ENCODE results near the gene FLT3LG.

The FLT3LG gene

GRCh38 chr19:49489601-49490167, 15.7 kb downstream of the FLT3LG start:
- DNase-seq: no peak

GRCh38 chr19:49490287-49491029, 16.4 kb downstream of the FLT3LG start:
- no peak for DNase-seq

- DNase-seq: no peak
Observed at GRCh38 chr19:49491030-49491803, 17.2 kb downstream of the FLT3LG start.

GRCh38 chr19:49491804-49492572, 18.0 kb downstream of the FLT3LG start:
- DNase-seq: no peak

GRCh38 chr19:49492573-49493405, 18.8 kb downstream of the FLT3LG start:
- DNase-seq: no peak

- no peak for DNase-seq
Observed at GRCh38 chr19:49496574-49497008, 22.6 kb downstream of the FLT3LG start.

GRCh38 chr19:49497047-49497788, 23.2 kb downstream of the FLT3LG start:
- DNase-seq: peak; percentile 21

GRCh38 chr19:49497789-49498103, 23.7 kb downstream of the FLT3LG start:
- DNase-seq: no peak

- DNase-seq: no peak
Observed at GRCh38 chr19:49498475-49498874, 24.5 kb downstream of the FLT3LG start.

GRCh38 chr19:49499030-49499670, 25.1 kb downstream of the FLT3LG start:
- no peak for DNase-seq

- peak; percentile 51 for DNase-seq
Observed at GRCh38 chr19:49502866-49503581, 29.0 kb downstream of the FLT3LG start.

GRCh38 chr19:49503582-49503962, 29.6 kb downstream of the FLT3LG start:
- no peak for DNase-seq

- peak; percentile 50 for DNase-seq
Observed at GRCh38 chr19:49506575-49507105, 32.6 kb downstream of the FLT3LG start.

GRCh38 chr19:49507803-49508494, 33.9 kb downstream of the FLT3LG start:
- DNase-seq: no peak

- DNase-seq: no peak
Observed at GRCh38 chr19:49512970-49513745, 39.1 kb downstream of the FLT3LG start.

- no peak for DNase-seq
Observed at GRCh38 chr19:49513746-49514118, 39.7 kb downstream of the FLT3LG start.

- DNase-seq: no peak
Observed at GRCh38 chr19:49514151-49514550, 40.1 kb downstream of the FLT3LG start.

GRCh38 chr19:49515767-49516166, 41.8 kb downstream of the FLT3LG start:
- no peak for DNase-seq

GRCh38 chr19:49518033-49518432, 44.0 kb downstream of the FLT3LG start:
- DNase-seq: no peak
